Prostate gland (tissue), 2 donors: ENCODE data around the gene COTL1.

Experiments used
- CTCF ChIP-seq, 4 experiments: fragments of 200-600 bp in 2 of 4; fragments of 450-650 bp in 2 of 4; sonication (generic) in 2 of 4; IDR thresholded peaks; 1 replicate in 3 of 4; 2 replicates in 1 of 4; pipeline ENCODE4 v1.5.1; 2016 to 2019; ENCODE audit warnings: antibody characterized with exemption in 4 of 4, mild to moderate bottlenecking in 2 of 4, moderate library complexity in 2 of 4
- POLR2A ChIP-seq: fragments of 450-650 bp; IDR thresholded peaks from one replicate; pipeline ENCODE4 v1.6.1; 2016; ENCODE audit warnings: antibody characterized with exemption, mild to moderate bottlenecking

GRCh38 chr16:84548508-84548907 is 69.4 kb downstream of the COTL1 start:
- TF ChIP-seq CTCF (IDR thresholded peaks at IDR 0.05) (no peak), POLR2A (no peak)
